HL-60 (cell line): ENCODE results near the gene AGBL4.

Experiments
- DNase-seq, 2 experiments: peaks; one replicate each; pipeline ENCODE4 v3.0.0-alpha.2; 2010 to 2020; ENCODE audit warnings: low read depth in 1 of 2, low spot score in 1 of 2
- H3K27ac ChIP-seq: fragments of 250-450 bp; sonication (Bioruptor Pico); replicated peaks from 2 replicates; pipeline ENCODE4 v1.5.1; 2020; ENCODE audit warnings: mild to moderate bottlenecking, moderate library complexity
- H3K27me3 ChIP-seq: fragments of 250-450 bp; sonication (Bioruptor Pico); 2 replicates; pipeline ENCODE4 v1.5.1; 2021; ENCODE audit warnings: mild to moderate bottlenecking, moderate library complexity; ENCODE audit not compliant: insufficient read depth, poor library complexity, severe bottlenecking
- H3K4me3 ChIP-seq: replicated peaks from 2 replicates; pipeline ENCODE4 v1.5.1; 2011; ENCODE audit warnings: mild to moderate bottlenecking, control low read depth, low read length; ENCODE audit not compliant: insufficient read depth
- CTCF ChIP-seq: IDR thresholded peaks from one replicate; pipeline ENCODE4 v1.5.1; 2011; ENCODE audit warnings: low read length, control low read depth, inconsistent platforms; ENCODE audit not compliant: insufficient read depth
- GABPA ChIP-seq: IDR thresholded peaks from 2 replicates; pipeline ENCODE4 v1.6.1; 2012; ENCODE audit warnings: low read depth
- POLR2AphosphoS5 ChIP-seq: IDR thresholded peaks from 2 replicates; pipeline ENCODE4 v1.6.1; 2012; ENCODE audit warnings: low read depth
- SPI1 ChIP-seq: IDR thresholded peaks from 2 replicates; pipeline ENCODE4 v1.6.1; 2012; ENCODE audit warnings: low read depth, mild to moderate bottlenecking, borderline replicate concordance
- TF ChIP-seq, protein P1 (sequence below): IDR thresholded peaks from 2 replicates; pipeline ENCODE4 v1.6.1; 2012; ENCODE audit warnings: low read depth; ENCODE audit not compliant: insufficient replicate concordance

The AGBL4 gene

GRCh38 chr1:48649880-48650279 lies 1373.9 kb downstream of the AGBL4 start:
- Histone ChIP-seq H3K27ac (no peak overlapping the region), H3K27me3 (no peaks in the 10 kb centered on the region), H3K4me3 (no peak overlapping the region)
- DNase-seq: no peak
- no peak for TF ChIP-seq POLR2AphosphoS5
- TF ChIP-seq SPI1: no peak
- TF ChIP-seq, protein P1, sequence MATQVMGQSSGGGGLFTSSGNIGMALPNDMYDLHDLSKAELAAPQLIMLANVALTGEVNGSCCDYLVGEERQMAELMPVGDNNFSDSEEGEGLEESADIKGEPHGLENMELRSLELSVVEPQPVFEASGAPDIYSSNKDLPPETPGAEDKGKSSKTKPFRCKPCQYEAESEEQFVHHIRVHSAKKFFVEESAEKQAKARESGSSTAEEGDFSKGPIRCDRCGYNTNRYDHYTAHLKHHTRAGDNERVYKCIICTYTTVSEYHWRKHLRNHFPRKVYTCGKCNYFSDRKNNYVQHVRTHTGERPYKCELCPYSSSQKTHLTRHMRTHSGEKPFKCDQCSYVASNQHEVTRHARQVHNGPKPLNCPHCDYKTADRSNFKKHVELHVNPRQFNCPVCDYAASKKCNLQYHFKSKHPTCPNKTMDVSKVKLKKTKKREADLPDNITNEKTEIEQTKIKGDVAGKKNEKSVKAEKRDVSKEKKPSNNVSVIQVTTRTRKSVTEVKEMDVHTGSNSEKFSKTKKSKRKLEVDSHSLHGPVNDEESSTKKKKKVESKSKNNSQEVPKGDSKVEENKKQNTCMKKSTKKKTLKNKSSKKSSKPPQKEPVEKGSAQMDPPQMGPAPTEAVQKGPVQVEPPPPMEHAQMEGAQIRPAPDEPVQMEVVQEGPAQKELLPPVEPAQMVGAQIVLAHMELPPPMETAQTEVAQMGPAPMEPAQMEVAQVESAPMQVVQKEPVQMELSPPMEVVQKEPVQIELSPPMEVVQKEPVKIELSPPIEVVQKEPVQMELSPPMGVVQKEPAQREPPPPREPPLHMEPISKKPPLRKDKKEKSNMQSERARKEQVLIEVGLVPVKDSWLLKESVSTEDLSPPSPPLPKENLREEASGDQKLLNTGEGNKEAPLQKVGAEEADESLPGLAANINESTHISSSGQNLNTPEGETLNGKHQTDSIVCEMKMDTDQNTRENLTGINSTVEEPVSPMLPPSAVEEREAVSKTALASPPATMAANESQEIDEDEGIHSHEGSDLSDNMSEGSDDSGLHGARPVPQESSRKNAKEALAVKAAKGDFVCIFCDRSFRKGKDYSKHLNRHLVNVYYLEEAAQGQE: no peak

DNA sequence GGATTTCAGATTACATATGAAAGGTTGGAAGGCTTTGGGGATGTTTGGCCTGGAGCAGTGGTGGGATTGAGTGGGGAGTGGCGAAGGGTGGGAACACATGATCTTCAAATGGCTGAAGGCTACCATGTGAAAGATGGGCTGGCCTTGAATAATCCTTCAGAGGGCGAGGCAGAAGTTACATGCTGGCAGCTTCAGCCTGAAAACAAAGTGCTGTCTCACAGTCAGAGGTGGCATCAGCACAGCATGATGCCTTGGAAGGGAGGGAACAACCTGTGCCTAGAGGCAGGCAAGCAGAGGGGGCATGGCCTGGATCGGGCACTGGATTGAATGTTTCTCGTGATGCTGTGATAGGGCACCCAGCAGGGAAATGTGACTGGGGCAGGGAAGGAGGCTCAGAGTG lies 1377.9 kb downstream of the AGBL4 start:
- H3K27me3 ChIP-seq: no peaks in the 10 kb centered on the region
- no peak overlapping the region for H3K4me3 ChIP-seq
- no peak overlapping the region for H3K27ac ChIP-seq
- TF ChIP-seq, protein P1: no peak
- no peak for TF ChIP-seq CTCF
- no peak for TF ChIP-seq POLR2AphosphoS5
- no peak for TF ChIP-seq SPI1
- no peak for TF ChIP-seq GABPA
- DNase-seq: no peak

- Histone ChIP-seq H3K27ac (no peak overlapping the region), H3K4me3 (no peak overlapping the region), H3K27me3 (no peaks in the 10 kb centered on the region)
- TF ChIP-seq CTCF: no peak
- no peak for TF ChIP-seq POLR2AphosphoS5
- TF ChIP-seq GABPA: no peak
- TF ChIP-seq, protein P1: no peak
- no peak for TF ChIP-seq SPI1
- no peak for DNase-seq
Observed at GRCh38 chr1:48644905-48645605, 1378.7 kb downstream of the AGBL4 start.
